ENCODE measurements around the gene COX5A. TPM values are rescaled to one million over a fixed set of nuclear protein-coding genes. Genes with fewer than 3 reads are reported as not detected.

Gene COX5A
- 40.0 and 46.5 TPM in 2 replicates for total RNA-seq

DNA sequence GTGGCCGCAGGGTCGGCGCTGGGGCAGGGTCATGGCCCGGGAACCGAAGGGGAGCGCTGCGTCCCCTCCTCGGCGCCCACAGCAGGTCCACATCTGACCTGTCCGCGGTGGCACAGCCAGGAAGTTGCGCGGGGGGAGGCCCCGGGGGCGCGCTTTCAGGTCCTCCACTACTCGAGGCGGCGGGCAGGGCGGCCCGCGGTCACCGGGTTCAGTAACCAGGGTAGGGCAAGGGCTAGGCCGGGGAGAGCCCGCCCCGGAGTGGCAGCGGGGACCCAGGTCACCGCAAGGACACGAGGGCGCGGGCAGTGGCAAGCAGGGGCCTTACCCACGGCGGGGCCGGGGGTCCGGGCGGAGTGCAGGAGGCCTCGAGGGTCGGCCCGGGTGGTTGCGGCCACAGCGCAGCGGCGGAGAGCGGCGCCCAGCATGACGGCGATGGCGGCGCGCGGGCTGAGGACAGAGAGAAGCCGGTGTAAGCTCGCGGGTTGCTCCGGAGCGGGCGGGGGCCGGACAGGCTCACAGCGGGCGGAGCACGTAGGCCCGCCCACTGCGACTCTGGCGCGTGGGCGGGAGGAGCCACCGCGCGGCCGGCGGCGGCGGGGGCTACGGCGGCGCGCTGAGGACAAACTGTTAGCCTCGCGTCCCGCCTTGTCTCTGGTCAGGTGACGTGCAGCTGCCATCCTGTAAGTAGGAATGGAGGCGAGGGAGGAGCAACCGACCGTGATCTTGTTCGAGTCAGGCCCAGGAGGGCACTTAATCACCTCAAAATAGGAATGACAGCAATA is at the start of gene COX5A:
Gene COX5A, minus strand, starts transcription at position 484 of the 782 bp plus-strand sequence. Its CDS starts 59 bp downstream, at position 425.

GRCh38 chr15:74956648-74957475 is 19.0 kb upstream of the COX5A start, which contains the start of gene RPP25:
TSS of gene RPP25 (minus strand) at chr15:74956772. CDS start at chr15:74956583, 189 bp downstream.

GRCh38 chr15:74906450-74907162 is 31.3 kb downstream of the COX5A start, which contains the start of gene FAM219B:
TSS of gene FAM219B (minus strand) at chr15:74906851. CDS start at chr15:74906800, 51 bp downstream.

GRCh38 chr15:74889883-74890664 is 47.8 kb downstream of the COX5A start, which contains the start of gene MPI:
TSS of gene MPI (plus strand) at chr15:74890042. CDS start at chr15:74890074, 32 bp downstream.

GRCh38 chr15:74873036-74873755 is 64.7 kb downstream of the COX5A start, which contains the start of gene SCAMP2:
TSS of gene SCAMP2 (minus strand) at chr15:74873365. CDS start at chr15:74873255, 110 bp downstream.

Other genes with a start within 250 kb of the COX5A start
- 4.0 and 4.3 TPM in 2 replicates for gene EDC3, start 242.0 kb downstream of the COX5A start, total RNA-seq
- 0.64 and 3.4 TPM in 2 replicates for gene CYP1A1, start 212.5 kb downstream of the COX5A start, total RNA-seq
- not detected in 2 replicates for gene CYP1A2, start 189.2 kb downstream of the COX5A start, total RNA-seq
- gene CSK, start 156.0 kb downstream of the COX5A start, total RNA-seq: 22.4 and 30.1 TPM in 2 replicates
- gene LMAN1L, start 125.2 kb downstream of the COX5A start, total RNA-seq: 0.21 TPM in 1 of 2 replicates, not detected in the other
- gene CPLX3, start 111.4 kb downstream of the COX5A start, total RNA-seq: not detected in 2 replicates
- 16.9 and 21.5 TPM in 2 replicates for gene ULK3, start 94.9 kb downstream of the COX5A start, total RNA-seq
- 24.3 and 37.5 TPM in 2 replicates for gene SCAMP2, start 64.7 kb downstream of the COX5A start, total RNA-seq
- gene MPI, start 48.0 kb downstream of the COX5A start, total RNA-seq: 26.2 and 78.8 TPM in 2 replicates
- gene FAM219B, start 31.2 kb downstream of the COX5A start, total RNA-seq: 60.2 and 75.5 TPM in 2 replicates
- 6.5 and 15.8 TPM in 2 replicates for gene RPP25, start 18.7 kb upstream of the COX5A start, total RNA-seq
- 0.72 and 1.9 TPM in 2 replicates for gene SCAMP5, start 57.5 kb upstream of the COX5A start, total RNA-seq
- 6.4 and 11.8 TPM in 2 replicates for gene PPCDC, start 85.5 kb upstream of the COX5A start, total RNA-seq

All from tracheal epithelial cell (primary cell).